Fibroblast of lung (primary cell): ENCODE data around the gene ZNF516. TPM values are rescaled to one million over a fixed set of nuclear protein-coding genes. Genes with fewer than 3 reads are reported as not detected.
"Not testable (repeated sequence)": the region's sequence is repeated elsewhere in the genome, so short reads cannot be mapped to it uniquely, and the experiment has no call there.

Source experiments
- DNase-seq, 2 donors: peaks; one replicate each; pipeline versions ENCODE4 v3.0.0 to v3.0.0-alpha.2; 2010; ENCODE audit warnings: low read depth in 2 of 2
- H2AFZ ChIP-seq: 2 replicates; pipeline ENCODE4 v1.5.1; 2012; ENCODE audit warnings: low read length, control low read depth, inconsistent platforms
- H3K27ac ChIP-seq: 2 replicates; pipeline ENCODE4 v1.5.1; 2011; ENCODE audit warnings: low read length, control low read depth; ENCODE audit not compliant: insufficient read depth
- H3K27me3 ChIP-seq: 2 replicates; pipeline ENCODE4 v1.5.1; 2011; ENCODE audit warnings: mild to moderate bottlenecking, low read length; ENCODE audit not compliant: control insufficient read depth, insufficient read depth
- H3K36me3 ChIP-seq: 2 replicates; pipeline ENCODE4 v1.5.1; 2011; ENCODE audit warnings: low read length; ENCODE audit not compliant: control insufficient read depth, insufficient read depth
- H3K4me1 ChIP-seq: 2 replicates; pipeline ENCODE4 v1.5.1; 2011; ENCODE audit warnings: low read length; ENCODE audit not compliant: control insufficient read depth, insufficient read depth; ENCODE audit errors: extremely low read depth
- H3K4me2 ChIP-seq: 2 replicates; pipeline ENCODE4 v1.5.1; 2011; ENCODE audit warnings: low read length, control low read depth; ENCODE audit not compliant: insufficient read depth; ENCODE audit errors: extremely low read depth
- H3K4me3 ChIP-seq, 4 experiments: fragments of 200-600 bp in 1 of 4; sonication (generic) in 1 of 4; replicated peaks in 1 of 4; 2 replicates each; pipeline ENCODE4 v1.5.1; 2011 to 2016; ENCODE audit warnings: low read length in 4 of 4, low read depth in 3 of 4, mild to moderate bottlenecking in 3 of 4, control low read depth in 2 of 4, inconsistent platforms in 1 of 4, mixed read lengths in 1 of 4; ENCODE audit not compliant: insufficient read depth in 1 of 4; ENCODE audit errors: control extremely low read depth in 1 of 4
- H3K79me2 ChIP-seq: 2 replicates; pipeline ENCODE4 v1.5.1; 2012; ENCODE audit warnings: mild to moderate bottlenecking, low read length, inconsistent platforms; ENCODE audit not compliant: control insufficient read depth, insufficient read depth
- H3K9ac ChIP-seq: 2 replicates; pipeline ENCODE4 v1.5.1; 2011; ENCODE audit warnings: mild to moderate bottlenecking, low read length, control low read depth; ENCODE audit not compliant: insufficient read depth
- H3K9me3 ChIP-seq: 2 replicates; pipeline ENCODE4 v1.5.1; 2012; ENCODE audit warnings: low read depth, low read length; ENCODE audit not compliant: control insufficient read depth, insufficient read depth
- H4K20me1 ChIP-seq: 2 replicates; pipeline ENCODE4 v1.5.1; 2011; ENCODE audit warnings: low read length; ENCODE audit not compliant: control insufficient read depth, insufficient read depth; ENCODE audit errors: extremely low read depth
- CTCF ChIP-seq, 2 donors: IDR thresholded peaks in 1 of 2; conservative IDR thresholded peaks in 1 of 2; 1 replicate in 1 of 2; 2 replicates in 1 of 2; pipeline ENCODE4 v1.5.1; 2011 to 2012; ENCODE audit warnings: low read length in 2 of 2, control low read depth in 1 of 2, inconsistent platforms in 1 of 2, low read depth in 1 of 2, mild to moderate bottlenecking in 1 of 2
- EZH2 ChIP-seq: IDR thresholded peaks from 2 replicates; pipeline ENCODE4 v1.5.1; 2012; ENCODE audit warnings: low read length, control low read depth, mild to moderate bottlenecking; ENCODE audit errors: missing control alignments
- polyA plus RNA-seq, 2 donors: library from polyadenylated mRNA; depleted of rRNA in 1 of 2; stranded (reverse) in 1 of 2; unstranded in 1 of 2; fragments of >200 nt; gene quantifications; 2 replicates each; pipeline ENCODE4 v1.2.1, GENCODE V29; 2011 to 2012; ENCODE audit warnings: missing spikeins in 1 of 2
- total RNA-seq: library from RNA; depleted of rRNA; stranded (reverse); fragments of >200 nt; gene quantifications from 2 replicates; pipeline ENCODE4 v1.2.1, GENCODE V29; 2014

ZNF516 gene
- total and polyA plus RNA-seq, 2 donors (not counting 1 experiment from before 2014, with no cell fraction given) = 7.9 to 32.7 TPM

- Histone ChIP-seq H3K79me2 (no peaks in the 10 kb centered on the region), H3K27me3 (no peaks in the 10 kb centered on the region), H2AFZ (no peak overlapping the region), H3K4me3 (no peak overlapping the region), H3K9me3 (no peaks in the 10 kb centered on the region), H3K36me3 (no peaks in the 10 kb centered on the region), H3K9ac (no peak overlapping the region), H4K20me1 (no peaks in the 10 kb centered on the region), H3K4me2 (no peak overlapping the region), H3K4me1 (no peaks in the 10 kb centered on the region), H3K27ac (no peak overlapping the region)
- no peak for DNase-seq
- TF ChIP-seq EZH2 (no peak), CTCF (conservative IDR thresholded peaks at IDR 0.05 in 1 of 2, IDR thresholded peaks at IDR 0.05 in 1 of 2; ENCODE audit: low read depth in 1 of 2, low read length in 2 of 2) (no peak)
These were observed 42.6 kb upstream of the ZNF516 start for GRCh38 chr18:76537621-76538020.

GRCh38 chr18:76536593-76536992 is 41.6 kb upstream of the ZNF516 start:
- H4K20me1 ChIP-seq, H3K4me1 ChIP-seq, H3K79me2 ChIP-seq, H3K9ac ChIP-seq, H3K36me3 ChIP-seq, H3K27me3 ChIP-seq, H2AFZ ChIP-seq, H3K27ac ChIP-seq, DNase-seq, H3K9me3 ChIP-seq, H3K4me3 ChIP-seq, H3K4me2 ChIP-seq: not testable (repeated sequence)

- no peak overlapping the region for H3K4me2 ChIP-seq
- H3K9me3 ChIP-seq = no peaks in the 10 kb centered on the region
- no peaks in the 10 kb centered on the region for H3K36me3 ChIP-seq
- no peak for TF ChIP-seq CTCF (conservative IDR thresholded peaks at IDR 0.05 in 1 of 2, IDR thresholded peaks at IDR 0.05 in 1 of 2; ENCODE audit: low read depth in 1 of 2, low read length in 2 of 2)
- no peak overlapping the region for H3K9ac ChIP-seq
- H2AFZ ChIP-seq = no peak overlapping the region
- no peaks in the 10 kb centered on the region for H4K20me1 ChIP-seq
- H3K4me1 ChIP-seq = peaks cover 4% of the 10 kb centered on the region
- no peak overlapping the region for H3K4me3 ChIP-seq
- no peak for DNase-seq
- no peaks in the 10 kb centered on the region for H3K79me2 ChIP-seq
- H3K27ac ChIP-seq = no peak overlapping the region
- no peaks in the 10 kb centered on the region for H3K27me3 ChIP-seq
These were observed 37.8 kb upstream of the ZNF516 start for GRCh38 chr18:76532875-76533274.

DNA sequence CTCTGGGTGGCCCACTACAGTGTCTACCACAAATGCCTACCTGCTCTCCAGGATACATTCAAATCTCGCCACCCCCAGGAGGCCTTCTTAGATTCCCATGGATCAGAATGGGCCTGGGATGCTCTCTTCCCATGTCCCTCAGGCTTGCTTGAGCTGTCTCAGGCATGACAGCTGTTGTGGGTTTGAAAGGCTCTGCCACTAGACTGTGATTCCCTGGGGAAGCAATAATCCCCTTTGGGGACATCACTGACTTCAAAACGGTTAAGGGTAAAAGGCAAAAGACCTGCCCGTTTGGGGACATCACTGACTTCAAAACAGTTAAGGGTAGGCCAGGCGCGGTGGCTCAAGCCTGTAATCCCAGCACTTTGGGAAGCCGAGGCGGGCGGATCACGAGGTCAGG is 35.8 kb upstream of the ZNF516 start:
- no peak for DNase-seq
- peaks cover 4% of the 10 kb centered on the region for H3K4me1 ChIP-seq
- no peaks in the 10 kb centered on the region for H3K79me2 ChIP-seq
- TF ChIP-seq CTCF (conservative IDR thresholded peaks at IDR 0.05 in 1 of 2, IDR thresholded peaks at IDR 0.05 in 1 of 2; ENCODE audit: low read depth in 1 of 2, low read length in 2 of 2) (no peak), EZH2 (no peak)
- H3K4me3 ChIP-seq = no peak overlapping the region
- H3K27me3 ChIP-seq = no peaks in the 10 kb centered on the region
- no peaks in the 10 kb centered on the region for H3K9me3 ChIP-seq
- H3K36me3 ChIP-seq = no peaks in the 10 kb centered on the region
- no peak overlapping the region for H3K27ac ChIP-seq
- no peak overlapping the region for H2AFZ ChIP-seq
- no peak overlapping the region for H3K4me2 ChIP-seq
- H3K9ac ChIP-seq = no peak overlapping the region
- H4K20me1 ChIP-seq = no peaks in the 10 kb centered on the region
